Measurements from ENCODE around the gene ASTN1. TPM values are rescaled to one million over a fixed set of nuclear protein-coding genes. Genes with fewer than 3 reads are reported as not detected.
A peak's percentile ranks its signal among the peaks of the same experiment; 100 is the strongest.

The ASTN1 gene
- total and polyA plus RNA-seq, 9 of the 15 experiments (the other 6 are each of a cell fraction or from before 2014, with no cell fraction given), result 0.05 to 0.22 (median 0.18) TPM

DNA sequence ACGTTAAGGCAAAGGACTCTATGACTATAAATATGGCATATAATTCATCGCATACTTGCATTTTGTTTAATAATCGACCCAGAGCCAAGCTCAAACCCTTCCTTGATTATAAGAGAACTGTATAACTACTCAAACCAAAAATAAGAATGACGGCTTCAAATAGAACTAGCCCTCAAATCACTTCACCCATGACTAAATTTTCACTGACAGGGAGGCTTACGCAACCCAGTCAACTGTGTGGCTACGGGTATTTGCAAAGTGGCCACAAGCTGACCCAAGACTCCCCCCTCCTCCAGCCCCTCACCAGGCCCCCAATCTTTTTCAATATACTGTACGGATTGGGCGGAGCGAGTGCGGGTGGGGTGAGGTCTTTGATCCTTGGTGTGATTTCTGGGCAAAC is 268.3 kb downstream of the ASTN1 start:
- no peaks in the 10 kb centered on the region for H3K79me2 ChIP-seq (ENCODE audit: control insufficient read depth, insufficient read depth, low read length)
- in situ Hi-C loops (cut with MboI), result loop anchor here (10.0 kb wide), 1 partner anchor 299 kb away; no protein-coding TSS in a partner anchor
- ChIA-PET POLR2A (interaction anchor here (0.7 to 1.4 kb wide), 2 partner anchors 9 to 1162 kb away, joined by 3 to 4 read pairs; no protein-coding TSS in a partner anchor), CTCF (ENCODE audit: low intra/inter-chr PET ratio) (no interaction called here)
- H3K9me3 ChIP-seq (replicated peaks; ENCODE audit: control insufficient read depth, insufficient read depth, low read depth, low read length), result no peaks in the 10 kb centered on the region
- no peak for DNase-seq (ENCODE audit: extremely low read depth in 1 of 4, low spot score in 3 of 4)
- no peak for FAIRE-seq
- BruUV-seq (replicated peaks), result no TSS peak
- no peak for ATAC-seq
- no peak overlapping the region for H3K27ac ChIP-seq (ENCODE audit: extremely low read depth, low read depth, low read length)
- no peaks in the 10 kb centered on the region for H3K9me1 ChIP-seq (ENCODE audit: control insufficient read depth, insufficient read depth, low read length)
- no peaks in the 10 kb centered on the region for H3K36me3 ChIP-seq (ENCODE audit: control insufficient read depth, insufficient read depth, low read length)
- peaks cover 2 to 26% of the 10 kb centered on the region in 2 experiments; a peak in 4 of 5 replicates for H3K27me3 ChIP-seq (ENCODE audit: control insufficient read depth in 2 of 2, insufficient read depth in 2 of 2, low read length in 2 of 2)
- peak; percentile 42; the same call in 1 of the 2 replicates for TF ChIP-seq CEBPB (tag; IDR thresholded peaks at IDR 0.05)
- TF ChIP-seq OTX1 (CRISPR knock-in tag; IDR thresholded peaks at IDR 0.05), result no peak
- no peaks in the 10 kb centered on the region for H4K20me1 ChIP-seq (replicated peaks; ENCODE audit: control insufficient read depth, insufficient read depth, low read length)
- 22% methylated on average over 10 of the region's 10 CpGs for WGBS (ENCODE audit: insufficient coverage, low coverage, missing lambda C conversion rate)
- no peak overlapping the region for H2AFZ ChIP-seq (ENCODE audit: low read depth, low read length)
- intact Hi-C loops (cut with micrococcal nuclease), result loop anchor here (10.0 kb wide), 2 partner anchors 459 to 1409 kb away; no protein-coding TSS in a partner anchor
- no peak overlapping the region for H3K9ac ChIP-seq (ENCODE audit: insufficient read depth in 1 of 2, low read depth in 2 of 2, low read length in 2 of 2)
- H3K4me1 ChIP-seq (replicated peaks in 1 of 2; ENCODE audit: control insufficient read depth in 2 of 2, insufficient read depth in 2 of 2, low read length in 2 of 2), result no peaks in the 10 kb centered on the region
- H3K4me3 ChIP-seq, result no peak overlapping the region
- H3K4me2 ChIP-seq (ENCODE audit: insufficient read depth, low read length), result no peak overlapping the region

DNA sequence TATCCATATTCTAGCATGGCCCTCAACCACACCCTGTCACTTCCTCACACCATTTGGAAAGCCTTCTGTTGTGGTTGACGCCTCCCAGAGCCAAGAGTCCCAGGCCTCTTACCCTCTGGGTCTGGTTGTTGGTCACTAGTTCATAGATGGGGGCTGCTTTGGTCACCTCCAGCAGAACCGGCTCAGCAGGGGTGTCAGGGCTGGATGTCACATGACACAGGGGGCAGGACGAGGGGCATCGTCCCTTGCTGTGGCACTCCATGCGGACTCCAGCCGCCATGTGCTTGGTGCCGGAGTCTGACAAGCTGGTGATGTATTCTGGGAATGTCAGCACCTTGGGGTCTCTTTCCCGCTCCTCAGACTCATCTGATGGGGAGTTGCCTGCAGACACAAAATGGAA is 270.1 kb downstream of the ASTN1 start:
- POLR2A ChIA-PET, result no interaction called here
- Histone ChIP-seq H2AFZ (ENCODE audit: low read depth, low read length) (no peak overlapping the region), H3K9me1 (ENCODE audit: control insufficient read depth, insufficient read depth, low read length) (no peaks in the 10 kb centered on the region), H3K36me3 (ENCODE audit: control insufficient read depth, insufficient read depth, low read length) (no peaks in the 10 kb centered on the region), H3K27ac (ENCODE audit: extremely low read depth, low read depth, low read length) (no peak overlapping the region), H4K20me1 (replicated peaks; ENCODE audit: control insufficient read depth, insufficient read depth, low read length) (no peaks in the 10 kb centered on the region), H3K9me3 (replicated peaks; ENCODE audit: control insufficient read depth, insufficient read depth, low read depth, low read length) (no peaks in the 10 kb centered on the region), H3K4me1 (replicated peaks in 1 of 2; ENCODE audit: control insufficient read depth in 2 of 2, insufficient read depth in 2 of 2, low read length in 2 of 2) (no peaks in the 10 kb centered on the region), H3K9ac (ENCODE audit: insufficient read depth in 1 of 2, low read depth in 2 of 2, low read length in 2 of 2) (no peak overlapping the region), H3K4me3 (no peak overlapping the region), H3K27me3 (ENCODE audit: control insufficient read depth in 2 of 2, insufficient read depth in 2 of 2, low read length in 2 of 2) (peaks cover 4 to 25% of the 10 kb centered on the region in 2 experiments; a peak in 4 of 5 replicates), H3K79me2 (ENCODE audit: control insufficient read depth, insufficient read depth, low read length) (no peaks in the 10 kb centered on the region), H3K4me2 (ENCODE audit: insufficient read depth, low read length) (no peak overlapping the region)
- 3% methylated on average over 8 of the region's 8 CpGs for WGBS (ENCODE audit: insufficient coverage, low coverage, missing lambda C conversion rate)
- in situ Hi-C loops (cut with MboI), result loop anchor here (10.0 kb wide), 1 partner anchor 300 kb away; no protein-coding TSS in a partner anchor
- ATAC-seq, result no peak
- CTCF ChIA-PET (ENCODE audit: low intra/inter-chr PET ratio), result interaction anchor here (0.7 kb wide), 1 partner anchor 1052 kb away, joined by 3 read pairs; no protein-coding TSS in a partner anchor
- no peak for FAIRE-seq
- intact Hi-C loops (cut with micrococcal nuclease), result loop anchor here (10.0 kb wide), 2 partner anchors 460 to 1410 kb away; no protein-coding TSS in a partner anchor
- DNase-seq (ENCODE audit: extremely low read depth in 1 of 4, low spot score in 3 of 4), result no peak
- BruUV-seq (replicated peaks), result no TSS peak
- TF ChIP-seq, protein P1, sequence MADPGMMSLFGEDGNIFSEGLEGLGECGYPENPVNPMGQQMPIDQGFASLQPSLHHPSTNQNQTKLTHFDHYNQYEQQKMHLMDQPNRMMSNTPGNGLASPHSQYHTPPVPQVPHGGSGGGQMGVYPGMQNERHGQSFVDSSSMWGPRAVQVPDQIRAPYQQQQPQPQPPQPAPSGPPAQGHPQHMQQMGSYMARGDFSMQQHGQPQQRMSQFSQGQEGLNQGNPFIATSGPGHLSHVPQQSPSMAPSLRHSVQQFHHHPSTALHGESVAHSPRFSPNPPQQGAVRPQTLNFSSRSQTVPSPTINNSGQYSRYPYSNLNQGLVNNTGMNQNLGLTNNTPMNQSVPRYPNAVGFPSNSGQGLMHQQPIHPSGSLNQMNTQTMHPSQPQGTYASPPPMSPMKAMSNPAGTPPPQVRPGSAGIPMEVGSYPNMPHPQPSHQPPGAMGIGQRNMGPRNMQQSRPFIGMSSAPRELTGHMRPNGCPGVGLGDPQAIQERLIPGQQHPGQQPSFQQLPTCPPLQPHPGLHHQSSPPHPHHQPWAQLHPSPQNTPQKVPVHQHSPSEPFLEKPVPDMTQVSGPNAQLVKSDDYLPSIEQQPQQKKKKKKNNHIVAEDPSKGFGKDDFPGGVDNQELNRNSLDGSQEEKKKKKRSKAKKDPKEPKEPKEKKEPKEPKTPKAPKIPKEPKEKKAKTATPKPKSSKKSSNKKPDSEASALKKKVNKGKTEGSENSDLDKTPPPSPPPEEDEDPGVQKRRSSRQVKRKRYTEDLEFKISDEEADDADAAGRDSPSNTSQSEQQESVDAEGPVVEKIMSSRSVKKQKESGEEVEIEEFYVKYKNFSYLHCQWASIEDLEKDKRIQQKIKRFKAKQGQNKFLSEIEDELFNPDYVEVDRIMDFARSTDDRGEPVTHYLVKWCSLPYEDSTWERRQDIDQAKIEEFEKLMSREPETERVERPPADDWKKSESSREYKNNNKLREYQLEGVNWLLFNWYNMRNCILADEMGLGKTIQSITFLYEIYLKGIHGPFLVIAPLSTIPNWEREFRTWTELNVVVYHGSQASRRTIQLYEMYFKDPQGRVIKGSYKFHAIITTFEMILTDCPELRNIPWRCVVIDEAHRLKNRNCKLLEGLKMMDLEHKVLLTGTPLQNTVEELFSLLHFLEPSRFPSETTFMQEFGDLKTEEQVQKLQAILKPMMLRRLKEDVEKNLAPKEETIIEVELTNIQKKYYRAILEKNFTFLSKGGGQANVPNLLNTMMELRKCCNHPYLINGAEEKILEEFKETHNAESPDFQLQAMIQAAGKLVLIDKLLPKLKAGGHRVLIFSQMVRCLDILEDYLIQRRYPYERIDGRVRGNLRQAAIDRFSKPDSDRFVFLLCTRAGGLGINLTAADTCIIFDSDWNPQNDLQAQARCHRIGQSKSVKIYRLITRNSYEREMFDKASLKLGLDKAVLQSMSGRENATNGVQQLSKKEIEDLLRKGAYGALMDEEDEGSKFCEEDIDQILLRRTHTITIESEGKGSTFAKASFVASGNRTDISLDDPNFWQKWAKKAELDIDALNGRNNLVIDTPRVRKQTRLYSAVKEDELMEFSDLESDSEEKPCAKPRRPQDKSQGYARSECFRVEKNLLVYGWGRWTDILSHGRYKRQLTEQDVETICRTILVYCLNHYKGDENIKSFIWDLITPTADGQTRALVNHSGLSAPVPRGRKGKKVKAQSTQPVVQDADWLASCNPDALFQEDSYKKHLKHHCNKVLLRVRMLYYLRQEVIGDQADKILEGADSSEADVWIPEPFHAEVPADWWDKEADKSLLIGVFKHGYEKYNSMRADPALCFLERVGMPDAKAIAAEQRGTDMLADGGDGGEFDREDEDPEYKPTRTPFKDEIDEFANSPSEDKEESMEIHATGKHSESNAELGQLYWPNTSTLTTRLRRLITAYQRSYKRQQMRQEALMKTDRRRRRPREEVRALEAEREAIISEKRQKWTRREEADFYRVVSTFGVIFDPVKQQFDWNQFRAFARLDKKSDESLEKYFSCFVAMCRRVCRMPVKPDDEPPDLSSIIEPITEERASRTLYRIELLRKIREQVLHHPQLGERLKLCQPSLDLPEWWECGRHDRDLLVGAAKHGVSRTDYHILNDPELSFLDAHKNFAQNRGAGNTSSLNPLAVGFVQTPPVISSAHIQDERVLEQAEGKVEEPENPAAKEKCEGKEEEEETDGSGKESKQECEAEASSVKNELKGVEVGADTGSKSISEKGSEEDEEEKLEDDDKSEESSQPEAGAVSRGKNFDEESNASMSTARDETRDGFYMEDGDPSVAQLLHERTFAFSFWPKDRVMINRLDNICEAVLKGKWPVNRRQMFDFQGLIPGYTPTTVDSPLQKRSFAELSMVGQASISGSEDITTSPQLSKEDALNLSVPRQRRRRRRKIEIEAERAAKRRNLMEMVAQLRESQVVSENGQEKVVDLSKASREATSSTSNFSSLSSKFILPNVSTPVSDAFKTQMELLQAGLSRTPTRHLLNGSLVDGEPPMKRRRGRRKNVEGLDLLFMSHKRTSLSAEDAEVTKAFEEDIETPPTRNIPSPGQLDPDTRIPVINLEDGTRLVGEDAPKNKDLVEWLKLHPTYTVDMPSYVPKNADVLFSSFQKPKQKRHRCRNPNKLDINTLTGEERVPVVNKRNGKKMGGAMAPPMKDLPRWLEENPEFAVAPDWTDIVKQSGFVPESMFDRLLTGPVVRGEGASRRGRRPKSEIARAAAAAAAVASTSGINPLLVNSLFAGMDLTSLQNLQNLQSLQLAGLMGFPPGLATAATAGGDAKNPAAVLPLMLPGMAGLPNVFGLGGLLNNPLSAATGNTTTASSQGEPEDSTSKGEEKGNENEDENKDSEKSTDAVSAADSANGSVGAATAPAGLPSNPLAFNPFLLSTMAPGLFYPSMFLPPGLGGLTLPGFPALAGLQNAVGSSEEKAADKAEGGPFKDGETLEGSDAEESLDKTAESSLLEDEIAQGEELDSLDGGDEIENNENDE (IDR thresholded peaks at IDR 0.05; ENCODE audit: low read depth, low read length), result no peak

Data from K562 (cell line).